ENCODE results near the gene APELA.

APELA gene

GRCh38 chr4:164876700-164877324 is at the start of gene APELA:
APELA (plus strand) TSS chr4:164877178; CDS start chr4:164877332, 154 bp downstream.
- H3K9me3 Mint-ChIP-seq: no peaks in the 10 kb centered on the region
- no peak within 1 kb of the TSS for H3K4me3 Mint-ChIP-seq
- no peaks in the 10 kb centered on the region for H3K36me3 Mint-ChIP-seq

GRCh38 chr4:164828955-164829354 is 48.0 kb upstream of the APELA start:
- no peak overlapping the region for H3K4me3 Mint-ChIP-seq
- no peaks in the 10 kb centered on the region for H3K9me3 Mint-ChIP-seq

More at GRCh38 chr4:164876700-164877324, at the start of gene APELA:
- H3K27me3 Mint-ChIP-seq: peaks cover 5% of the 10 kb centered on the region
- H3K27ac Mint-ChIP-seq: no peak within 1 kb of the TSS
- no peaks in the 10 kb centered on the region for H3K4me1 Mint-ChIP-seq

GRCh38 chr4:164846566-164846965 is 30.4 kb upstream of the APELA start:
- no peaks in the 10 kb centered on the region for H3K9me3 Mint-ChIP-seq
- H3K4me1 Mint-ChIP-seq: no peaks in the 10 kb centered on the region
- H3K27ac Mint-ChIP-seq: no peak overlapping the region
- no peaks in the 10 kb centered on the region for H3K36me3 Mint-ChIP-seq
- no peak overlapping the region for H3K4me3 Mint-ChIP-seq
- H3K27me3 Mint-ChIP-seq: peaks cover 4% of the 10 kb centered on the region

More at GRCh38 chr4:164828955-164829354, 48.0 kb upstream of the APELA start:
- peaks cover 3% of the 10 kb centered on the region for H3K27me3 Mint-ChIP-seq
- no peaks in the 10 kb centered on the region for H3K4me1 Mint-ChIP-seq
- H3K36me3 Mint-ChIP-seq: no peaks in the 10 kb centered on the region
- no peak overlapping the region for H3K27ac Mint-ChIP-seq

DNA sequence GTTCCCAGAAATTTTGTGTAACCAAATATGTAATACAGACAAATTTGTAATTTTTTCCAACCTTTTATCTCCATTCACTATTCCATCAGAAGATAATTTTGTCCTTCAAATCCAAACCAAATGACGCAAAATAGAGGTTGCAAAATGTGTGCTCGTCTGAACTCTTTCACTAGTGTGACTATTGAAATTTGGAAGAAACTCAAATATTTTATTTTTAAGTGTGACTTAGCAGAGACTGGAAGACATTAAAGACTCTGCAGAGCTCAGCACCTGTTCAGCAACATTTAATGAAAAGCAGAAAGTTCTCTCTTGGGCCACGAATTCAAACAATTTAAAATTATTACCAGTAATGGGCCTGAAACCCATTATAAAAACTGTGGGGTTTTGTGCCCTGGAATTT is 30.0 kb upstream of the APELA start:
- Mint-ChIP-seq H3K36me3 (no peaks in the 10 kb centered on the region), H3K27me3 (peaks cover 4% of the 10 kb centered on the region), H3K27ac (no peak overlapping the region), H3K4me1 (no peaks in the 10 kb centered on the region), H3K9me3 (no peaks in the 10 kb centered on the region), H3K4me3 (no peak overlapping the region)

DNA sequence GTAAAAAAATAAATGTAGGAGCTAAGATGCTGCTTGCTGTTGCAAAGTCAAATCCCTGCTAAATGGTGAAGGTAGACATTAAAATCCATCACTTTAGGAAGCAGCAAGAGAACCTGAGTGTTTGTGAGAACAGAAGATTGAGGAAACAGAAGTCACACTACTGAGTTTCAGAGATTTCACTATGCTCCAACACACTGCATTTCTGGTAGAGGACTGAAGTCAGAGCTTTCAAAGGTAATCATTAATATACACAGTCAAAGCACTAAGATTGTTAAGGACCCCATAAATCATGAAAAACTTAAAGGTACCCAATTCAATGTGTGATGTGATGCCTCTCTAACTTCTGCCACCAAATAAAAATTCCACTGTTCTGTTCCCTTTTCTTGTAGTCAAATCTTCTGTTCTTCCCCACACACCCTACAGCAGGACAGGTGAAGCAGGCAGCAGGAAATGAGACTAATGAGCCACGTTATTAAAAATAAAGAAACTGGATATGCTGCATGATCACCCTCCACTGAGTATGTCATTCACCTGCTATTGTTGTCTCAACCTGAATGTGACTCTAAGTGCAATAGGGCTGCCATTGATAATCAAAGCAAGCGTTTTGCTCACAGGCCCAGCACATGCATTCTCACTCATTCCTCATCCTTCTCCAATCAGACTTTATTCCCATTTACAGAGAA is 28.9 kb upstream of the APELA start:
- no peak overlapping the region for H3K4me3 Mint-ChIP-seq

DNA sequence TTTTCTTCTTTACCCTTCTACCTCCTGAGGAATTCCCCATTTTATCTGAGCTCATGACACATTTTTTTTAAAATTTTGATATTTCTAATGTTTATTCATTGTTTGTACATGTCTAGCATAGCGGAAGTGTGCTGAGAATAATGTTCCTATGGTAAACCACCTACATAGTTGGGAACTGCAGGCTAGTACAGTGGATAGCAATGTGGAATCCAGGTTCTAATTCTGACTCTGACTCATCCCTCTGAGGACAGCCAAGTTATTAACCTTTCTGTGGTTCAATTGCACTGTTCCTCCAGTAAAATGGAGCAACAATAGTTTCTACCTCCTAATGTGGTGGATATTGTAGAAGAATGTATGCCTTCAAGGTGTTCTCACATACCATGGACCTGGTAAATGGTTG is 20.6 kb upstream of the APELA start:
- Mint-ChIP-seq H3K36me3 (no peaks in the 10 kb centered on the region), H3K4me3 (no peak overlapping the region), H3K27ac (no peak overlapping the region), H3K27me3 (peaks cover 10% of the 10 kb centered on the region), H3K4me1 (no peaks in the 10 kb centered on the region), H3K9me3 (peaks cover 4% of the 10 kb centered on the region)

More for the DNA sequence above, 28.9 kb upstream of the APELA start:
- Mint-ChIP-seq H3K27me3 (peaks cover 4% of the 10 kb centered on the region), H3K27ac (no peak overlapping the region), H3K9me3 (peaks cover 4% of the 10 kb centered on the region), H3K36me3 (no peaks in the 10 kb centered on the region), H3K4me1 (no peaks in the 10 kb centered on the region)

GRCh38 chr4:164866817-164867490 is 10.0 kb upstream of the APELA start:
- Mint-ChIP-seq H3K4me3 (no peak overlapping the region), H3K27me3 (peaks cover 2% of the 10 kb centered on the region), H3K4me1 (no peaks in the 10 kb centered on the region), H3K36me3 (no peaks in the 10 kb centered on the region), H3K9me3 (no peaks in the 10 kb centered on the region), H3K27ac (no peak overlapping the region)

- no peak overlapping the region for H3K27ac Mint-ChIP-seq
- H3K9me3 Mint-ChIP-seq: no peaks in the 10 kb centered on the region
- no peaks in the 10 kb centered on the region for H3K36me3 Mint-ChIP-seq
Observed at GRCh38 chr4:164871673-164872072, 5.3 kb upstream of the APELA start.

DNA sequence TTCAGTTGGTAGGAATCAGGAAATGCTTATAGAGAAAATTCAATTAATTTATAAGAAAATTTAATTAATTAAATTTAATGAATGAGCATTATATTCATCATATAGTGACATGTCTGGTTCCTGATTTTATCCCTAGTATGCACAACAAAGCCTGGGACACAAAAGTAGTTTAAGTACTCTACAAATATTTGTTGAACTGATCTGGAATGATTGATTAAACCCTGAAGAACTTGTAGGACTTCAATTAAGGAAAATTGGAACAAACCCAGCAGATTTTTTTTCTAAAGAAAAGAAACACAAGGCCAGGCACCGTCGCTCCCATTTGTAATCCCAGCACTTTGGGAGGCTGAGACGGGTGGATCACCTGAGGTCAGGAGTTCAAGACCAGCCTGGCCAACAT is 4.5 kb upstream of the APELA start:
- Mint-ChIP-seq H3K27me3 (peaks cover 4% of the 10 kb centered on the region), H3K4me3 (no peak overlapping the region), H3K36me3 (no peaks in the 10 kb centered on the region), H3K27ac (no peak overlapping the region), H3K4me1 (no peaks in the 10 kb centered on the region), H3K9me3 (no peaks in the 10 kb centered on the region)

More at GRCh38 chr4:164871673-164872072, 5.3 kb upstream of the APELA start:
- H3K4me1 Mint-ChIP-seq: no peaks in the 10 kb centered on the region
- peaks cover 6% of the 10 kb centered on the region for H3K27me3 Mint-ChIP-seq
- H3K4me3 Mint-ChIP-seq: no peak overlapping the region

GRCh38 chr4:164874789-164875188 is 2.2 kb upstream of the APELA start:
- Mint-ChIP-seq H3K27ac (no peak overlapping the region), H3K27me3 (peaks cover 5% of the 10 kb centered on the region), H3K36me3 (no peaks in the 10 kb centered on the region), H3K4me3 (no peak overlapping the region), H3K4me1 (no peaks in the 10 kb centered on the region), H3K9me3 (no peaks in the 10 kb centered on the region)

GRCh38 chr4:164880489-164881262 is 3.7 kb downstream of the APELA start:
- H3K4me3 Mint-ChIP-seq: no peak overlapping the region
- H3K4me1 Mint-ChIP-seq: no peaks in the 10 kb centered on the region
- H3K27ac Mint-ChIP-seq: no peak overlapping the region
- H3K9me3 Mint-ChIP-seq: peaks cover 5% of the 10 kb centered on the region
- H3K27me3 Mint-ChIP-seq: peaks cover 8% of the 10 kb centered on the region
- no peaks in the 10 kb centered on the region for H3K36me3 Mint-ChIP-seq

DNA sequence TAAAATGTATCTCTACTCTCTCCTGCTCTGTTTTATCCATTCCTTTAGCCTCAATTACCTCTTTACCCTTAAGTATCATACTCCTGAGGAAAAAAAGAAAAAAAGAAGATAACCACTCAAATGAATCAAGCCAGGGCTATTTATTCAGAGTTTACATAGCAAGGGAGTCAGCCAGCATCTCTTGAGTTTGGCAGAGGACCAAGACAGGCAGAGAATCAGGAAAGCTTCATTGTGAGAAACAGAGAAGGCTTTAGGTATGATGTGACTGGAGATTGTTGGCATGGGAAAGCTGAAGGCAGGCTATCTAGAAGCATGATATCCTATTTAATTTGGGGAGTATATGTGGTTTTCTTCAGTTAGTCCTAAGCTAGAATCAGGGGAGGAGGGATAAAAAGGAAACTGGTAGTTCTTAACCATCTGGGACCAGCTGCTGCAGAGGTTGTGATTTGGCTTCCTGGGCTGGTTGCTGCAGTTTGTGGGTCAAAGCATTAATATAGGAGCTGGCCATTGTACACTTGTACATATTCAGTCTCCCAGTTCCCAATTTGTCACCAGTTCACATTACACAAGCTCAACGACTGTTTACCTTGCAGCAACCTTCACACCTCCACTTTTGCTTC is 11.2 kb downstream of the APELA start:
- Mint-ChIP-seq H3K4me1 (no peaks in the 10 kb centered on the region), H3K9me3 (peaks cover under 1% of the 10 kb centered on the region), H3K36me3 (no peaks in the 10 kb centered on the region)

DNA sequence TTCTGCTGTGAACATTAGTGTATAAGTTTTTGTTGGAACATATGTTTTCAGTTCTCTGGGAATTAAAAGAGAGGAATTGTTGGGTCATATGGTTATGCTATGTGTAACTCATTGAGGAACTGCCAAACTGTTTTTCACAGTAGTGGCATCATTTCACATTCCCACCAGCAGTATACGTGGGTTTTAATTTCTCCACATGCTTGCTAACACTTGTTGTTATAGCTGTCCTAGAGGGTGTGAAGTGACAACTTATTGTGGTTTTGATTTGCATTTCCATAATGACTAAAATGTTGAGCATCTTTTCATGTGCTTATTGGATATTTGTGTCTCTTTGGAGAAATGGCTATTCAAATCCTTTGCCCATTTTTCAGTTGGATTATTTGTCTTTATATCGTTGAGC is 13.7 kb downstream of the APELA start:
- H3K36me3 Mint-ChIP-seq: no peaks in the 10 kb centered on the region

More for the DNA sequence above, 11.2 kb downstream of the APELA start:
- Mint-ChIP-seq H3K4me3 (no peak overlapping the region), H3K27me3 (peaks cover 15% of the 10 kb centered on the region), H3K27ac (no peak overlapping the region)

DNA sequence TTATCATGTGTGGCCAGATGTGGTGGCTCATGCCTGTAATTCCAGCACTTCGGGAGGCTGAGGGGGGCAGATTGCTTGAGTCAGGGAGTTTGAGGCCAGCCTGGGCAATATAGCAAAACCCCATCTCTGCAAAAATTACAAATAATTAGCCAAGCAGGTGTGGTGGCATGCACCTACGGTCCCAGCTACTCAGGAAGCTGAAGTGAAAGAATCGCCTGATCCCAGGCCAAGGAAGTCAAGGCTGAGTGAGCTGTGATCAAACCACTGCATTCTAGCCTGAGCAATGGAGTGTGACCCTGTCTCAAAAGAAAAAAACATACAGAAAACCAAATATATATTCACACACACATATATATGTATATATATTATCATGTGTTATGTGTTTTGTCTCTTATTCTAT is 15.0 kb downstream of the APELA start:
- Mint-ChIP-seq H3K4me1 (no peaks in the 10 kb centered on the region), H3K36me3 (no peaks in the 10 kb centered on the region), H3K27ac (no peak overlapping the region), H3K4me3 (no peak overlapping the region), H3K27me3 (peaks cover 13% of the 10 kb centered on the region), H3K9me3 (no peaks in the 10 kb centered on the region)

More for the DNA sequence above, 13.7 kb downstream of the APELA start:
- Mint-ChIP-seq H3K27me3 (peaks cover 17% of the 10 kb centered on the region), H3K9me3 (no peaks in the 10 kb centered on the region), H3K4me1 (no peaks in the 10 kb centered on the region), H3K4me3 (no peak overlapping the region), H3K27ac (no peak overlapping the region)

GRCh38 chr4:164894702-164895101 is 17.7 kb downstream of the APELA start:
- Mint-ChIP-seq H3K27me3 (peaks cover 10% of the 10 kb centered on the region), H3K9me3 (no peaks in the 10 kb centered on the region), H3K36me3 (no peaks in the 10 kb centered on the region), H3K4me3 (no peak overlapping the region), H3K27ac (no peak overlapping the region), H3K4me1 (no peaks in the 10 kb centered on the region)

Measured in activated naive CD4-positive, alpha-beta T cell treated with anti-CD3 and anti-CD28 coated beads, Interleukin-2, amount 50 U/mL, for 24 hours (primary cell).